Measurements from ENCODE around the gene TMEM161B.
"Not testable (repeated sequence)": the region's sequence is repeated elsewhere in the genome, so short reads cannot be mapped to it uniquely, and the experiment has no call there.

The TMEM161B gene

GRCh38 chr5:88268385-88269184, at the start of gene TMEM161B:
Gene TMEM161B (minus strand): TSS chr5:88268845. CDS start chr5:88268723, 122 bp downstream.
- peak; percentile 89 to 94 for DNase-seq (ENCODE audit: low read depth in 2 of 2, low spot score in 1 of 2)

GRCh38 chr5:88304356-88304755, 35.7 kb upstream of the TMEM161B start:
- DNase-seq (ENCODE audit: low read depth in 2 of 2, low spot score in 1 of 2), result no peak

- no peak for DNase-seq (ENCODE audit: low read depth in 2 of 2, low spot score in 1 of 2)
Observed at GRCh38 chr5:88298425-88298824, 29.8 kb upstream of the TMEM161B start.

GRCh38 chr5:88290801-88291200, 22.2 kb upstream of the TMEM161B start:
- no peak for DNase-seq (ENCODE audit: low read depth in 2 of 2, low spot score in 1 of 2)

GRCh38 chr5:88288528-88289197, 20.0 kb upstream of the TMEM161B start:
- no peak for DNase-seq (ENCODE audit: low read depth in 2 of 2, low spot score in 1 of 2)

GRCh38 chr5:88287846-88288527, 19.3 kb upstream of the TMEM161B start:
- DNase-seq (ENCODE audit: low read depth in 2 of 2, low spot score in 1 of 2), result no peak

GRCh38 chr5:88287302-88287701, 18.7 kb upstream of the TMEM161B start:
- DNase-seq (ENCODE audit: low read depth in 2 of 2, low spot score in 1 of 2), result no peak

GRCh38 chr5:88283690-88284089, 15.0 kb upstream of the TMEM161B start:
- no peak for DNase-seq (ENCODE audit: low read depth in 2 of 2, low spot score in 1 of 2)

GRCh38 chr5:88281322-88281721, 12.7 kb upstream of the TMEM161B start:
- DNase-seq (ENCODE audit: low read depth in 2 of 2, low spot score in 1 of 2), result no peak

- no peak for DNase-seq (ENCODE audit: low read depth in 2 of 2, low spot score in 1 of 2)
Observed at GRCh38 chr5:88279584-88279983, 10.9 kb upstream of the TMEM161B start.

GRCh38 chr5:88276378-88276777, 7.7 kb upstream of the TMEM161B start:
- no peak for DNase-seq (ENCODE audit: low read depth in 2 of 2, low spot score in 1 of 2)

GRCh38 chr5:88275581-88275980, 6.9 kb upstream of the TMEM161B start:
- no peak for DNase-seq (ENCODE audit: low read depth in 2 of 2, low spot score in 1 of 2)

- DNase-seq (ENCODE audit: low read depth in 2 of 2, low spot score in 1 of 2), result no peak
Observed at GRCh38 chr5:88269222-88269771, 652 bp upstream of the TMEM161B start.

GRCh38 chr5:88264565-88264964, 4.1 kb downstream of the TMEM161B start:
- not testable (repeated sequence) for DNase-seq (ENCODE audit: low read depth in 2 of 2, low spot score in 1 of 2)

GRCh38 chr5:88263349-88263748, 5.3 kb downstream of the TMEM161B start:
- DNase-seq (ENCODE audit: low read depth in 2 of 2, low spot score in 1 of 2), result no peak

- DNase-seq (ENCODE audit: low read depth in 2 of 2, low spot score in 1 of 2), result no peak
Observed at GRCh38 chr5:88262116-88262515, 6.5 kb downstream of the TMEM161B start.

- no peak for DNase-seq (ENCODE audit: low read depth in 2 of 2, low spot score in 1 of 2)
Observed at GRCh38 chr5:88258636-88259035, 10.0 kb downstream of the TMEM161B start.

- DNase-seq (ENCODE audit: low read depth in 2 of 2, low spot score in 1 of 2), result no peak
Observed at GRCh38 chr5:88256872-88257271, 11.8 kb downstream of the TMEM161B start.

GRCh38 chr5:88256037-88256436, 12.6 kb downstream of the TMEM161B start:
- no peak for DNase-seq (ENCODE audit: low read depth in 2 of 2, low spot score in 1 of 2)

- no peak for DNase-seq (ENCODE audit: low read depth in 2 of 2, low spot score in 1 of 2)
Observed at GRCh38 chr5:88254320-88254719, 14.3 kb downstream of the TMEM161B start.

GRCh38 chr5:88251048-88251711, 17.5 kb downstream of the TMEM161B start:
- DNase-seq (ENCODE audit: low read depth in 2 of 2, low spot score in 1 of 2), result no peak
